SK-N-SH (cell line): ENCODE measurements around the gene MARCKSL1.

Experiments
- EZH2phosphoT487 ChIP-seq: fragments of 200-600 bp; sonication (generic); IDR thresholded peaks from 2 replicates; pipeline ENCODE4 v1.6.1; 2017; ENCODE audit warnings: low read depth, mixed run types, mild to moderate bottlenecking, antibody characterized with exemption, moderate library complexity, borderline replicate concordance
- FOSL2 ChIP-seq: IDR thresholded peaks from 2 replicates; pipeline ENCODE4 v1.4.0; 2012; ENCODE audit warnings: low read depth, mild to moderate bottlenecking, moderate library complexity, borderline replicate concordance
- FOXM1 ChIP-seq: IDR thresholded peaks from 2 replicates; pipeline ENCODE4 v1.4.0; 2012; ENCODE audit warnings: low read depth, mild to moderate bottlenecking
- JUND ChIP-seq: IDR thresholded peaks from 2 replicates; pipeline ENCODE4 v1.4.0; 2012
- NFIC ChIP-seq: IDR thresholded peaks from 2 replicates; pipeline ENCODE4 v1.4.0; 2012; ENCODE audit warnings: borderline replicate concordance
- SMC3 ChIP-seq: IDR thresholded peaks from 2 replicates; pipeline ENCODE4 v1.6.1; 2012; ENCODE audit warnings: low read depth, low read length, improper control_type of control experiment
- TF ChIP-seq, protein P1 (sequence below): fragments of 200-600 bp; sonication (generic); IDR thresholded peaks from 2 replicates; pipeline ENCODE4 v1.6.1; 2017; ENCODE audit warnings: antibody characterized with exemption, mild to moderate bottlenecking, moderate library complexity

GRCh38 chr1:32350785-32351398 is 14.9 kb upstream of the MARCKSL1 start:
- TF ChIP-seq, protein P1, sequence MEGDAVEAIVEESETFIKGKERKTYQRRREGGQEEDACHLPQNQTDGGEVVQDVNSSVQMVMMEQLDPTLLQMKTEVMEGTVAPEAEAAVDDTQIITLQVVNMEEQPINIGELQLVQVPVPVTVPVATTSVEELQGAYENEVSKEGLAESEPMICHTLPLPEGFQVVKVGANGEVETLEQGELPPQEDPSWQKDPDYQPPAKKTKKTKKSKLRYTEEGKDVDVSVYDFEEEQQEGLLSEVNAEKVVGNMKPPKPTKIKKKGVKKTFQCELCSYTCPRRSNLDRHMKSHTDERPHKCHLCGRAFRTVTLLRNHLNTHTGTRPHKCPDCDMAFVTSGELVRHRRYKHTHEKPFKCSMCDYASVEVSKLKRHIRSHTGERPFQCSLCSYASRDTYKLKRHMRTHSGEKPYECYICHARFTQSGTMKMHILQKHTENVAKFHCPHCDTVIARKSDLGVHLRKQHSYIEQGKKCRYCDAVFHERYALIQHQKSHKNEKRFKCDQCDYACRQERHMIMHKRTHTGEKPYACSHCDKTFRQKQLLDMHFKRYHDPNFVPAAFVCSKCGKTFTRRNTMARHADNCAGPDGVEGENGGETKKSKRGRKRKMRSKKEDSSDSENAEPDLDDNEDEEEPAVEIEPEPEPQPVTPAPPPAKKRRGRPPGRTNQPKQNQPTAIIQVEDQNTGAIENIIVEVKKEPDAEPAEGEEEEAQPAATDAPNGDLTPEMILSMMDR, result peak; percentile 68
- TF ChIP-seq FOXM1 (no peak), NFIC (no peak), EZH2phosphoT487 (no peak), JUND (no peak), FOSL2 (no peak), SMC3 (no peak)
